Body of pancreas (tissue), 4 donors: ENCODE data around the gene ROBO1.

Experiments used
- POLR2A ChIP-seq, 3 donors: fragments of 450-650 bp; IDR thresholded peaks; one replicate each; pipeline ENCODE4 v1.6.1; 2016; ENCODE audit warnings: antibody characterized with exemption in 3 of 3, mild to moderate bottlenecking in 2 of 3
- TF ChIP-seq, protein P1 (sequence below), 7 experiments: fragments of 450-650 bp in 4 of 7; fragments of 200-600 bp in 3 of 7; sonication (generic) in 3 of 7; IDR thresholded peaks; one replicate each; pipeline ENCODE4 v1.5.1; 2016 to 2019; ENCODE audit warnings: antibody characterized with exemption in 7 of 7

DNA sequence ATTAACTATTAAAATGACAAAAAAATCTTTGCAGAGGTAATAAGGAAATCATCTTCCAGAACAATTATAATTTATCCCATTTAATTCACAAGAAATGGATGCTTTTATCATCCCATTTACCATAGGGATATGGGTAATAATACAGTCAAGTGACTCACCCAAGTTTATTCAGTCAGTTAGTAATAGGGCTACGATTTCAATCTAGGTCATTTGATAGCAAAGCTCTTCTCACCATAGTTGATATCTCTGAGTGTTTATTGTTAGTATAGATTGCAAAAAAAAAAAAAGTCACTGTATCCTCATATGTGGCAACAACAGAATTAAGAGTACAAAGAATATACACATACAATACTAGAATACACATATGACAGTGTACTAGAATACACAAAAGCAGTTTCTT is 797.1 kb downstream of the ROBO1 start:
- TF ChIP-seq, protein P1, sequence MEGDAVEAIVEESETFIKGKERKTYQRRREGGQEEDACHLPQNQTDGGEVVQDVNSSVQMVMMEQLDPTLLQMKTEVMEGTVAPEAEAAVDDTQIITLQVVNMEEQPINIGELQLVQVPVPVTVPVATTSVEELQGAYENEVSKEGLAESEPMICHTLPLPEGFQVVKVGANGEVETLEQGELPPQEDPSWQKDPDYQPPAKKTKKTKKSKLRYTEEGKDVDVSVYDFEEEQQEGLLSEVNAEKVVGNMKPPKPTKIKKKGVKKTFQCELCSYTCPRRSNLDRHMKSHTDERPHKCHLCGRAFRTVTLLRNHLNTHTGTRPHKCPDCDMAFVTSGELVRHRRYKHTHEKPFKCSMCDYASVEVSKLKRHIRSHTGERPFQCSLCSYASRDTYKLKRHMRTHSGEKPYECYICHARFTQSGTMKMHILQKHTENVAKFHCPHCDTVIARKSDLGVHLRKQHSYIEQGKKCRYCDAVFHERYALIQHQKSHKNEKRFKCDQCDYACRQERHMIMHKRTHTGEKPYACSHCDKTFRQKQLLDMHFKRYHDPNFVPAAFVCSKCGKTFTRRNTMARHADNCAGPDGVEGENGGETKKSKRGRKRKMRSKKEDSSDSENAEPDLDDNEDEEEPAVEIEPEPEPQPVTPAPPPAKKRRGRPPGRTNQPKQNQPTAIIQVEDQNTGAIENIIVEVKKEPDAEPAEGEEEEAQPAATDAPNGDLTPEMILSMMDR (IDR thresholded peaks at IDR 0.05) = no peak
- TF ChIP-seq POLR2A (IDR thresholded peaks at IDR 0.05) = no peak
